ENCODE measurements around the gene KSR2. TPM values are rescaled to one million over a fixed set of nuclear protein-coding genes. Genes with fewer than 3 reads are reported as not detected.
A peak's percentile ranks its signal among the peaks of the same experiment; 100 is the strongest.
"Not testable (repeated sequence)": the region's sequence is repeated elsewhere in the genome, so short reads cannot be mapped to it uniquely, and the experiment has no call there.

Gene KSR2
- total and polyA plus RNA-seq, 2 of the 13 experiments (the other 11 are each of a cell fraction or from before 2014, with no cell fraction given), result 0.02 TPM; not detected in 1

GRCh38 chr12:117874842-117875434, 93.9 kb downstream of the KSR2 start (continued):
- TF ChIP-seq HMGXB3 (CRISPR knock-in tag; IDR thresholded peaks at IDR 0.05; ENCODE audit: borderline replicate concordance) (no peak), NCOA5 (CRISPR knock-in tag; IDR thresholded peaks at IDR 0.05) (no peak), SMC3 (IDR thresholded peaks at IDR 0.05; ENCODE audit: low read length) (peak; percentile 82), RNF2 (conservative IDR thresholded peaks at IDR 0.05; ENCODE audit: low read depth) (no peak), ZNF407 (CRISPR knock-in tag; IDR thresholded peaks at IDR 0.05; ENCODE audit: not compliant biosample characterization) (no peak), RAD51 (IDR thresholded peaks at IDR 0.05; ENCODE audit: borderline replicate concordance) (no peak), MIXL1 (CRISPR knock-in tag; IDR thresholded peaks at IDR 0.05) (0 out of 2 replicates have a peak, but pooled peaks have one; percentile 25)
- TF ChIP-seq, protein P1, sequence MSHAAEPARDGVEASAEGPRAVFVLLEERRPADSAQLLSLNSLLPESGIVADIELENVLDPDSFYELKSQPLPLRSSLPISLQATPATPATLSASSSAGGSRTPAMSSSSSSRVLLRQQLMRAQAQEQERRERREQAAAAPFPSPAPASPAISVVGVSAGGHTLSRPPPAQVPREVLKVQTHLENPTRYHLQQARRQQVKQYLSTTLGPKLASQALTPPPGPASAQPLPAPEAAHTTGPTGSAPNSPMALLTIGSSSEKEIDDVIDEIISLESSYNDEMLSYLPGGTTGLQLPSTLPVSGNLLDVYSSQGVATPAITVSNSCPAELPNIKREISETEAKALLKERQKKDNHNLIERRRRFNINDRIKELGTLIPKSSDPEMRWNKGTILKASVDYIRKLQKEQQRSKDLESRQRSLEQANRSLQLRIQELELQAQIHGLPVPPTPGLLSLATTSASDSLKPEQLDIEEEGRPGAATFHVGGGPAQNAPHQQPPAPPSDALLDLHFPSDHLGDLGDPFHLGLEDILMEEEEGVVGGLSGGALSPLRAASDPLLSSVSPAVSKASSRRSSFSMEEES (CRISPR knock-in tag; IDR thresholded peaks at IDR 0.05), result no peak

GRCh38 chr12:117874198-117874597, 94.6 kb downstream of the KSR2 start:
- H3K4me2 ChIP-seq (ENCODE audit: low read depth, low read length); H4K20me1 ChIP-seq (ENCODE audit: insufficient read depth, low read length); in situ Hi-C loops (cut with HindIII; ENCODE audit: extremely low pct_ligation_motif_present, low pct_unique_long_range_greater_than_20kb); DNase-seq (ENCODE audit: low spot score); H3K27me3 ChIP-seq (ENCODE audit: control insufficient read depth in 1 of 2, insufficient read depth in 2 of 2, low read length in 2 of 2); POLR2A ChIA-PET; FAIRE-seq; H3K4me1 ChIP-seq (ENCODE audit: insufficient read depth, low read length); H3K27ac ChIP-seq (ENCODE audit: extremely low read length, insufficient read depth, low read length); H2AFZ ChIP-seq (ENCODE audit: low read length); H3K9ac ChIP-seq (ENCODE audit: insufficient read depth, low read depth, low read length); H3K36me3 ChIP-seq (replicated peaks in 1 of 2; ENCODE audit: control insufficient read depth in 1 of 2, insufficient read depth in 2 of 2, low read length in 2 of 2); H3K4me3 ChIP-seq (replicated peaks in 1 of 3; ENCODE audit: insufficient read depth in 1 of 3, low read depth in 2 of 3, low read length in 3 of 3); ATAC-seq; H3K79me2 ChIP-seq (ENCODE audit: insufficient read depth, low read length); intact Hi-C loops (cut with micrococcal nuclease; ENCODE audit: unreplicated experiment); H3K9me3 ChIP-seq (ENCODE audit: low read length); BruUV-seq (replicated peaks): not testable (repeated sequence)
- CTCF ChIA-PET (ENCODE audit: low intra/inter-chr PET ratio, low total read pairs), result interaction anchor here (0.7 to 2.0 kb wide), 2 partner anchors 161 to 181 kb away, joined by 3 to 17 read pairs; no protein-coding TSS in a partner anchor
- WGBS (ENCODE audit: low lambda C conversion rate), result 53% methylated on average over 3 of the region's 3 CpGs

Measured in HepG2 (cell line).